Measurements from ENCODE around the gene ZNF236. TPM values are rescaled to one million over a fixed set of nuclear protein-coding genes. Genes with fewer than 3 reads are reported as not detected.
A peak's percentile ranks its signal among the peaks of the same experiment; 100 is the strongest.

The ZNF236 gene
- total and polyA plus RNA-seq, 2 donors = 4.0 to 10.4 TPM

- peaks cover 11 to 14% of the 10 kb centered on the region in 2 donors for H3K27me3 ChIP-seq (ENCODE audit: control insufficient read depth in 2 of 2, insufficient read depth in 1 of 2, low read length in 1 of 2)
- no peaks in the 10 kb centered on the region for H3K36me3 ChIP-seq (ENCODE audit: control insufficient read depth in 2 of 2, insufficient read depth in 2 of 2, low read length in 1 of 2)
- H3K4me3 ChIP-seq (ENCODE audit: low read length in 2 of 2) = no peak overlapping the region
- H3K9me3 ChIP-seq (ENCODE audit: control insufficient read depth in 2 of 2, insufficient read depth in 1 of 2, low read length in 1 of 2) = no peaks in the 10 kb centered on the region
- 96% methylated on average over 7 of the region's 7 CpGs for WGBS
- H3K27ac ChIP-seq (ENCODE audit: low read depth in 1 of 2, low read length in 1 of 2) = no peak overlapping the region
- DNase-seq (ENCODE audit: low read depth in 6 of 9, low spot score in 9 of 9) = no peak
- H3K4me1 ChIP-seq (ENCODE audit: control insufficient read depth in 2 of 2, insufficient read depth in 2 of 2, low read length in 2 of 2) = peaks cover 0 to 12% of the 10 kb centered on the region in 2 donors
These were observed 181.0 kb downstream of the ZNF236 start for GRCh38 chr18:77003316-77003715.

GRCh38 chr18:77004555-77005380 is 182.4 kb downstream of the ZNF236 start:
- Histone ChIP-seq H3K27ac (ENCODE audit: low read depth in 1 of 2, low read length in 1 of 2) (no peak overlapping the region), H3K4me3 (ENCODE audit: low read length in 2 of 2) (no peak overlapping the region), H3K4me1 (ENCODE audit: control insufficient read depth in 2 of 2, insufficient read depth in 2 of 2, low read length in 2 of 2) (peaks cover 0 to 12% of the 10 kb centered on the region in 2 donors), H3K27me3 (ENCODE audit: control insufficient read depth in 2 of 2, insufficient read depth in 1 of 2, low read length in 1 of 2) (peaks cover 11 to 14% of the 10 kb centered on the region in 2 donors), H3K36me3 (ENCODE audit: control insufficient read depth in 2 of 2, insufficient read depth in 2 of 2, low read length in 1 of 2) (no peaks in the 10 kb centered on the region), H3K9me3 (ENCODE audit: control insufficient read depth in 2 of 2, insufficient read depth in 1 of 2, low read length in 1 of 2) (no peaks in the 10 kb centered on the region)
- 15% methylated on average over 26 of the region's 26 CpGs for WGBS
- peak in 2 of 9 donors; percentile 20 to 45 for DNase-seq (ENCODE audit: low read depth in 6 of 9, low spot score in 9 of 9)

GRCh38 chr18:77005651-77006195 is 183.4 kb downstream of the ZNF236 start:
- no peaks in the 10 kb centered on the region for H3K9me3 ChIP-seq (ENCODE audit: control insufficient read depth in 2 of 2, insufficient read depth in 1 of 2, low read length in 1 of 2)
- no peaks in the 10 kb centered on the region for H3K36me3 ChIP-seq (ENCODE audit: control insufficient read depth in 2 of 2, insufficient read depth in 2 of 2, low read length in 1 of 2)
- H3K4me3 ChIP-seq (ENCODE audit: low read length in 2 of 2) = no peak overlapping the region
- peaks cover 0 to 12% of the 10 kb centered on the region in 2 donors for H3K4me1 ChIP-seq (ENCODE audit: control insufficient read depth in 2 of 2, insufficient read depth in 2 of 2, low read length in 2 of 2)
- H3K27me3 ChIP-seq (ENCODE audit: control insufficient read depth in 2 of 2, insufficient read depth in 1 of 2, low read length in 1 of 2) = peaks cover 11 to 14% of the 10 kb centered on the region in 2 donors
- H3K27ac ChIP-seq (ENCODE audit: low read depth in 1 of 2, low read length in 1 of 2) = no peak overlapping the region
- DNase-seq (ENCODE audit: low read depth in 6 of 9, low spot score in 9 of 9) = no peak
- 92% methylated on average over 11 of the region's 11 CpGs for WGBS

- H3K4me1 ChIP-seq (ENCODE audit: control insufficient read depth in 2 of 2, insufficient read depth in 2 of 2, low read length in 2 of 2) = peaks cover 0 to 12% of the 10 kb centered on the region in 2 donors
- H3K36me3 ChIP-seq (ENCODE audit: control insufficient read depth in 2 of 2, insufficient read depth in 2 of 2, low read length in 1 of 2) = no peaks in the 10 kb centered on the region
- no peak overlapping the region for H3K4me3 ChIP-seq (ENCODE audit: low read length in 2 of 2)
- DNase-seq (ENCODE audit: low read depth in 6 of 9, low spot score in 9 of 9) = no peak
- no peaks in the 10 kb centered on the region for H3K9me3 ChIP-seq (ENCODE audit: control insufficient read depth in 2 of 2, insufficient read depth in 1 of 2, low read length in 1 of 2)
- no peak overlapping the region for H3K27ac ChIP-seq (ENCODE audit: low read depth in 1 of 2, low read length in 1 of 2)
- peaks cover 11 to 14% of the 10 kb centered on the region in 2 donors for H3K27me3 ChIP-seq (ENCODE audit: control insufficient read depth in 2 of 2, insufficient read depth in 1 of 2, low read length in 1 of 2)
- whole genome bisulfite sequencing = 95% methylated on average over 29 of the region's 29 CpGs
These were observed 184.2 kb downstream of the ZNF236 start for GRCh38 chr18:77006305-77007175.

GRCh38 chr18:77007251-77007650 is 184.9 kb downstream of the ZNF236 start:
- no peaks in the 10 kb centered on the region for H3K36me3 ChIP-seq (ENCODE audit: control insufficient read depth in 2 of 2, insufficient read depth in 2 of 2, low read length in 1 of 2)
- 91% methylated on average over 12 of the region's 12 CpGs for WGBS
- no peaks in the 10 kb centered on the region for H3K9me3 ChIP-seq (ENCODE audit: control insufficient read depth in 2 of 2, insufficient read depth in 1 of 2, low read length in 1 of 2)
- DNase-seq (ENCODE audit: low read depth in 6 of 9, low spot score in 9 of 9) = no peak
- H3K4me1 ChIP-seq (ENCODE audit: control insufficient read depth in 2 of 2, insufficient read depth in 2 of 2, low read length in 2 of 2) = peaks cover 0 to 12% of the 10 kb centered on the region in 2 donors
- no peak overlapping the region for H3K4me3 ChIP-seq (ENCODE audit: low read length in 2 of 2)
- no peak overlapping the region for H3K27ac ChIP-seq (ENCODE audit: low read depth in 1 of 2, low read length in 1 of 2)
- peaks cover 11 to 14% of the 10 kb centered on the region in 2 donors for H3K27me3 ChIP-seq (ENCODE audit: control insufficient read depth in 2 of 2, insufficient read depth in 1 of 2, low read length in 1 of 2)

- Histone ChIP-seq H3K4me1 (ENCODE audit: control insufficient read depth in 2 of 2, insufficient read depth in 2 of 2, low read length in 2 of 2) (peaks cover 0 to 12% of the 10 kb centered on the region in 2 donors), H3K27me3 (ENCODE audit: control insufficient read depth in 2 of 2, insufficient read depth in 1 of 2, low read length in 1 of 2) (peaks cover 11 to 14% of the 10 kb centered on the region in 2 donors), H3K9me3 (ENCODE audit: control insufficient read depth in 2 of 2, insufficient read depth in 1 of 2, low read length in 1 of 2) (no peaks in the 10 kb centered on the region), H3K27ac (ENCODE audit: low read depth in 1 of 2, low read length in 1 of 2) (no peak overlapping the region), H3K36me3 (ENCODE audit: control insufficient read depth in 2 of 2, insufficient read depth in 2 of 2, low read length in 1 of 2) (no peaks in the 10 kb centered on the region), H3K4me3 (ENCODE audit: low read length in 2 of 2) (no peak overlapping the region)
- DNase-seq (ENCODE audit: low read depth in 6 of 9, low spot score in 9 of 9) = no peak
- 98% methylated on average over 13 of the region's 13 CpGs for WGBS
These were observed 185.6 kb downstream of the ZNF236 start for GRCh38 chr18:77008006-77008405.

GRCh38 chr18:77008576-77009315 is 186.4 kb downstream of the ZNF236 start:
- WGBS = 95% methylated on average over 23 of the region's 23 CpGs
- Histone ChIP-seq H3K9me3 (ENCODE audit: control insufficient read depth in 2 of 2, insufficient read depth in 1 of 2, low read length in 1 of 2) (no peaks in the 10 kb centered on the region), H3K27me3 (ENCODE audit: control insufficient read depth in 2 of 2, insufficient read depth in 1 of 2, low read length in 1 of 2) (peaks cover 11 to 14% of the 10 kb centered on the region in 2 donors), H3K27ac (ENCODE audit: low read depth in 1 of 2, low read length in 1 of 2) (no peak overlapping the region), H3K4me1 (ENCODE audit: control insufficient read depth in 2 of 2, insufficient read depth in 2 of 2, low read length in 2 of 2) (peaks cover 0 to 12% of the 10 kb centered on the region in 2 donors), H3K36me3 (ENCODE audit: control insufficient read depth in 2 of 2, insufficient read depth in 2 of 2, low read length in 1 of 2) (no peaks in the 10 kb centered on the region), H3K4me3 (ENCODE audit: low read length in 2 of 2) (no peak overlapping the region)
- DNase-seq (ENCODE audit: low read depth in 6 of 9, low spot score in 9 of 9) = no peak

- no peaks in the 10 kb centered on the region for H3K36me3 ChIP-seq (ENCODE audit: control insufficient read depth in 2 of 2, insufficient read depth in 2 of 2, low read length in 1 of 2)
- 97% methylated on average over 19 of the region's 19 CpGs for WGBS
- H3K9me3 ChIP-seq (ENCODE audit: control insufficient read depth in 2 of 2, insufficient read depth in 1 of 2, low read length in 1 of 2) = no peaks in the 10 kb centered on the region
- peaks cover 5 to 12% of the 10 kb centered on the region in 2 donors for H3K27me3 ChIP-seq (ENCODE audit: control insufficient read depth in 2 of 2, insufficient read depth in 1 of 2, low read length in 1 of 2)
- no peak for DNase-seq (ENCODE audit: low read depth in 6 of 9, low spot score in 9 of 9)
- no peak overlapping the region for H3K4me3 ChIP-seq (ENCODE audit: low read length in 2 of 2)
- H3K27ac ChIP-seq (ENCODE audit: low read depth in 1 of 2, low read length in 1 of 2) = no peak overlapping the region
- peaks cover 0 to 8% of the 10 kb centered on the region in 2 donors for H3K4me1 ChIP-seq (ENCODE audit: control insufficient read depth in 2 of 2, insufficient read depth in 2 of 2, low read length in 2 of 2)
These were observed 187.3 kb downstream of the ZNF236 start for GRCh38 chr18:77009675-77010074.

All from thymus (tissue), 11 donors.